Colonic mucosa (tissue), 4 donors: ENCODE data around the gene CARD6. TPM values are rescaled to one million over a fixed set of nuclear protein-coding genes. Genes with fewer than 3 reads are reported as not detected.

ENCODE experiments used
- DNase-seq: peaks from one replicate; pipeline ENCODE4 v3.0.0-alpha.2; 2020
- H3K27ac ChIP-seq: fragments of 200-600 bp; one replicate; pipeline ENCODE4 v1.8.0; 2021
- H3K27me3 ChIP-seq: fragments of 200-600 bp; one replicate; pipeline ENCODE4 v1.8.0; 2021
- H3K36me3 ChIP-seq: fragments of 200-600 bp; one replicate; pipeline ENCODE4 v1.8.0; 2021
- H3K4me1 ChIP-seq: fragments of 200-600 bp; one replicate; pipeline ENCODE4 v1.8.0; 2021; ENCODE audit warnings: mild to moderate bottlenecking
- H3K4me3 ChIP-seq: fragments of 200-600 bp; one replicate; pipeline ENCODE4 v1.8.0; 2021
- H3K9ac ChIP-seq, 2 donors: one replicate each; pipeline ENCODE4 v1.7.0; 2013; ENCODE audit warnings: control low read depth in 2 of 2, low read depth in 2 of 2, low read length in 2 of 2
- H3K9me3 ChIP-seq: fragments of 200-600 bp; one replicate; pipeline ENCODE4 v1.8.0; 2021
- CTCF ChIP-seq: fragments of 200-600 bp; IDR thresholded peaks from one replicate; pipeline ENCODE4 v1.8.0; 2022; ENCODE audit warnings: antibody characterized with exemption, mild to moderate bottlenecking
- intact Hi-C: fragments of 100-400 bp; cut with DNase I; formaldehyde crosslinking; loops from one replicate; pipeline ENCODE4 v1.14.1; 2022
- total RNA-seq, 2 donors: library from RNA; stranded (reverse); fragmentation: NEBNext Ultra II Directional in 1 of 2; extraction: Animal tissue kit (Norgen Biotek cat#: 25700) in 1 of 2; gene quantifications; one replicate each; pipeline ENCODE4 v1.2.1, GENCODE V29; 2021
- donor health status: healthy.
- donor health status: DM: no; HTN: no; CAD: no.
- donor health status: DM: no; HTN: no; CAD: no.

The CARD6 gene
- total RNA-seq, 2 donors from 2014 or later = 1.3 to 2.5 TPM

- H3K9ac ChIP-seq = no peak overlapping the region
- no peaks in the 10 kb centered on the region for H3K9me3 ChIP-seq
- H3K36me3 ChIP-seq = no peaks in the 10 kb centered on the region
- intact Hi-C loops = no loop called here
- no peak overlapping the region for H3K27ac ChIP-seq
- no peaks in the 10 kb centered on the region for H3K4me1 ChIP-seq
- no peaks in the 10 kb centered on the region for H3K27me3 ChIP-seq
- no peak for DNase-seq
- no peak overlapping the region for H3K4me3 ChIP-seq
- no peak for TF ChIP-seq CTCF
Observed at GRCh38 chr5:40838086-40838485, 3.1 kb upstream of the CARD6 start.

- Histone ChIP-seq H3K36me3 (no peaks in the 10 kb centered on the region), H3K9me3 (no peaks in the 10 kb centered on the region), H3K4me3 (no peak overlapping the region), H3K27ac (no peak overlapping the region), H3K9ac (no peak overlapping the region), H3K27me3 (no peaks in the 10 kb centered on the region), H3K4me1 (no peaks in the 10 kb centered on the region)
- no peak for DNase-seq
- intact Hi-C loops = no loop called here
- no peak for TF ChIP-seq CTCF
Observed at GRCh38 chr5:40842351-40842750, 1.2 kb downstream of the CARD6 start.

GRCh38 chr5:40844565-40844964 is 3.4 kb downstream of the CARD6 start:
- Histone ChIP-seq H3K36me3 (no peaks in the 10 kb centered on the region), H3K27ac (no peak overlapping the region), H3K4me3 (no peak overlapping the region), H3K27me3 (no peaks in the 10 kb centered on the region), H3K9me3 (no peaks in the 10 kb centered on the region), H3K4me1 (no peaks in the 10 kb centered on the region), H3K9ac (no peak overlapping the region)
- DNase-seq = no peak
- TF ChIP-seq CTCF = no peak
- intact Hi-C loops = no loop called here

- H3K36me3 ChIP-seq = no peaks in the 10 kb centered on the region
- H3K9me3 ChIP-seq = no peaks in the 10 kb centered on the region
- DNase-seq = no peak
Observed at GRCh38 chr5:40846371-40846770, 5.2 kb downstream of the CARD6 start.

GRCh38 chr5:40847525-40847924 is 6.4 kb downstream of the CARD6 start:
- Histone ChIP-seq H3K4me1 (no peaks in the 10 kb centered on the region), H3K9me3 (no peaks in the 10 kb centered on the region), H3K9ac (no peak overlapping the region), H3K4me3 (no peak overlapping the region), H3K36me3 (no peaks in the 10 kb centered on the region), H3K27ac (no peak overlapping the region), H3K27me3 (no peaks in the 10 kb centered on the region)
- TF ChIP-seq CTCF = no peak
- no peak for DNase-seq
- intact Hi-C loops = no loop called here

More at GRCh38 chr5:40846371-40846770, 5.2 kb downstream of the CARD6 start:
- no peak for TF ChIP-seq CTCF
- Histone ChIP-seq H3K4me3 (no peak overlapping the region), H3K27me3 (no peaks in the 10 kb centered on the region), H3K4me1 (no peaks in the 10 kb centered on the region), H3K9ac (no peak overlapping the region), H3K27ac (no peak overlapping the region)
- intact Hi-C loops = no loop called here
